ENCODE results near the gene BCR.

The BCR gene

DNA sequence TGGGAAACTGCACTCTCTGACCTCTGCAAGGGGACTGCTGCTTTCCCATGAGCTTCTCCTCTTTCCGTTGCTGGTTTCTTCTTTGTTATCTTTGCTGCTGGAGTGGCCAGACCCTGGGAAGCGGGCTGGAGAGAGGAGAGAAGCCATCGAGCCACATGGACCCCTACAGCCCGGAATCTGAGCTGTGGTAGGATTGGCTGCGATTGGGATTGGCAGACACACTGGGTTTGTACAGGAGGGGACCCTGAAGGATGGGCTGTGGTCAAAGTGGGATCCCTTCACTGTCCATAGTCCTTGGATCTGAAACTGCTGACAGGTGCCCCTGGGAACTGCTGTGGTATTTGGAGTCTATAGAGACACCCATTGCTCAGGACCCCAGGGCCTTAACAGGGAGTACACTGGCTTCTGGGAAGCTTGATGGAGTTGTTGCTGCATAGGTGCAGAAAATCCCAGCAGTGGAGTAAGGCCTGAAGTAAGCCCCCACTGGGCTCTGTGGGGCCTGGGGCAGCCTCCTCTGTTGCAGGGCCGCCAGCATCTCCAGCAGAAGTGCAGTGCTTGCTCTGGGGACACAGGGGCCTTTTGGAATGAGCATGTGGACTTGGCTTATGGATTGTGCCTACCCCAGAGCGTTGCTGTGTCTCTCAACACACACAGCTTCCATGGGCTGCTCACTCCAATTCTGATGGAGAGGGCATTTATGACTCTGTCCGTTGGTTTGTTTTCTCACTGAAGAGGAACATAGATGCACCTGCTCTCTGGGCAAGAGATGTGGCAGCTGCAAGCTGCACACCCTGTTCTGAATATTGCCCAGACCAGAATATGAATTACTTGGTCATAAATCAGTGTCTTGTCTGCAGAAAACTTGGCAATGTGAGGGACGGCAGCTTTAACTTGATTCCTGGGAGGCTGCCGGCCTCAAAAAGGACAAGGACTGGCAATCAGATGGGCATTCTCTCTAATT, 32.0 kb downstream of the BCR start:
- H3K27ac ChIP-seq (ENCODE audit: low read depth, low read length), result no peak overlapping the region
- no peak overlapping the region for H3K9ac ChIP-seq (ENCODE audit: low read depth, low read length)
- no peak overlapping the region for H3K4me3 ChIP-seq (ENCODE audit: low read depth, low read length)
- H3K4me1 ChIP-seq (ENCODE audit: control insufficient read depth, insufficient read depth, low read length), result peaks cover 12% of the 10 kb centered on the region; the same call in 1 of the 2 replicates
- H3K36me3 ChIP-seq (ENCODE audit: control insufficient read depth, insufficient read depth, low read length), result 0 out of 2 replicates have a peak, but pooled peaks cover 5% of the 10 kb centered on the region
- no peaks in the 10 kb centered on the region for H3K27me3 ChIP-seq (ENCODE audit: control insufficient read depth, insufficient read depth, low read length)
- no peaks in the 10 kb centered on the region for H3K9me3 ChIP-seq (ENCODE audit: control insufficient read depth, insufficient read depth, low read length)

DNA sequence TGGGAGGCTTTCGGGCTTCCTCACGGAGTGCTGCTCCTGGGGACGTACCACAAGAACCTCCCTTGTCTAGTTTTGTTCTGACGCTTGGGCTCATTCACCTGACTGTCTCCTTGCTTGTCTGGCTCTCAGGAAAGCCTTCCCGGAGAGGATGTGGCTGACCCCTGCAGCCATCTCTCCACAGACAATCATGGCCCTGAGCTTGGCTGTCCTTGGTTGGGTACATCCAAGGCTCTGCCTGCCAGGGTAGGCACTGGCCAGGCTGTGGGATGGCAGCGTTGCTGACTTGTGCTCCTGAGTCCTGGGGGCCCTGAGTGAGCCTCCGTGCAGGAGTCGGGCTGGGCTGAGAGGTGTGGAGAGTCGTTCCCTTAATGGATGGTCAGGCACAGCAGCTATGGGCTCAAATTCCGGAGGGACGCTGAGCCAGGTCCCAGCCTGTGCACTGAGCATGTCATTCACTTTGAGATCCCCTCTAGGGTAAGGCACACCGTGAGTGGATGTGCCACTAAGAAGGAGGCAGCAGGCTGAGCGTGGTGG, 32.8 kb downstream of the BCR start:
- Histone ChIP-seq H3K27ac (ENCODE audit: low read depth, low read length) (no peak overlapping the region), H3K27me3 (ENCODE audit: control insufficient read depth, insufficient read depth, low read length) (no peaks in the 10 kb centered on the region), H3K9me3 (ENCODE audit: control insufficient read depth, insufficient read depth, low read length) (no peaks in the 10 kb centered on the region), H3K9ac (ENCODE audit: low read depth, low read length) (no peak overlapping the region), H3K36me3 (ENCODE audit: control insufficient read depth, insufficient read depth, low read length) (no peaks in the 10 kb centered on the region), H3K4me3 (ENCODE audit: low read depth, low read length) (no peak overlapping the region), H3K4me1 (ENCODE audit: control insufficient read depth, insufficient read depth, low read length) (peaks cover 18% of the 10 kb centered on the region; the same call in 1 of the 2 replicates)

GRCh38 chr22:23213581-23214334, 33.4 kb downstream of the BCR start:
- H3K4me3 ChIP-seq (ENCODE audit: low read depth, low read length), result no peak overlapping the region

GRCh38 chr22:23214398-23214797, 34.1 kb downstream of the BCR start:
- H3K4me3 ChIP-seq (ENCODE audit: low read depth, low read length), result no peak overlapping the region
- no peak overlapping the region for H3K9ac ChIP-seq (ENCODE audit: low read depth, low read length)
- H3K27me3 ChIP-seq (ENCODE audit: control insufficient read depth, insufficient read depth, low read length), result no peaks in the 10 kb centered on the region
- no peaks in the 10 kb centered on the region for H3K36me3 ChIP-seq (ENCODE audit: control insufficient read depth, insufficient read depth, low read length)
- H3K4me1 ChIP-seq (ENCODE audit: control insufficient read depth, insufficient read depth, low read length), result peaks cover 31% of the 10 kb centered on the region
- H3K27ac ChIP-seq (ENCODE audit: low read depth, low read length), result no peak overlapping the region
- H3K9me3 ChIP-seq (ENCODE audit: control insufficient read depth, insufficient read depth, low read length), result no peaks in the 10 kb centered on the region

More at GRCh38 chr22:23213581-23214334, 33.4 kb downstream of the BCR start:
- Histone ChIP-seq H3K9me3 (ENCODE audit: control insufficient read depth, insufficient read depth, low read length) (no peaks in the 10 kb centered on the region), H3K27ac (ENCODE audit: low read depth, low read length) (no peak overlapping the region), H3K9ac (ENCODE audit: low read depth, low read length) (no peak overlapping the region), H3K36me3 (ENCODE audit: control insufficient read depth, insufficient read depth, low read length) (no peaks in the 10 kb centered on the region), H3K4me1 (ENCODE audit: control insufficient read depth, insufficient read depth, low read length) (peaks cover 25% of the 10 kb centered on the region), H3K27me3 (ENCODE audit: control insufficient read depth, insufficient read depth, low read length) (no peaks in the 10 kb centered on the region)

- no peaks in the 10 kb centered on the region for H3K36me3 ChIP-seq (ENCODE audit: control insufficient read depth, insufficient read depth, low read length)
- H3K4me3 ChIP-seq (ENCODE audit: low read depth, low read length), result no peak overlapping the region
- H3K4me1 ChIP-seq (ENCODE audit: control insufficient read depth, insufficient read depth, low read length), result peaks cover 43% of the 10 kb centered on the region
- H3K9me3 ChIP-seq (ENCODE audit: control insufficient read depth, insufficient read depth, low read length), result no peaks in the 10 kb centered on the region
- H3K27ac ChIP-seq (ENCODE audit: low read depth, low read length), result no peak overlapping the region
- no peaks in the 10 kb centered on the region for H3K27me3 ChIP-seq (ENCODE audit: control insufficient read depth, insufficient read depth, low read length)
- no peak overlapping the region for H3K9ac ChIP-seq (ENCODE audit: low read depth, low read length)
Measured at GRCh38 chr22:23215294-23216241, 35.3 kb downstream of the BCR start.

- H3K36me3 ChIP-seq (ENCODE audit: control insufficient read depth, insufficient read depth, low read length), result no peaks in the 10 kb centered on the region
- H3K9me3 ChIP-seq (ENCODE audit: control insufficient read depth, insufficient read depth, low read length), result no peaks in the 10 kb centered on the region
- H3K4me1 ChIP-seq (ENCODE audit: control insufficient read depth, insufficient read depth, low read length), result peaks cover 51% of the 10 kb centered on the region
- no peak overlapping the region for H3K27ac ChIP-seq (ENCODE audit: low read depth, low read length)
- H3K27me3 ChIP-seq (ENCODE audit: control insufficient read depth, insufficient read depth, low read length), result no peaks in the 10 kb centered on the region
- no peak overlapping the region for H3K9ac ChIP-seq (ENCODE audit: low read depth, low read length)
- H3K4me3 ChIP-seq (ENCODE audit: low read depth, low read length), result no peak overlapping the region
Measured at GRCh38 chr22:23216461-23217170, 36.3 kb downstream of the BCR start.

- Histone ChIP-seq H3K4me1 (ENCODE audit: control insufficient read depth, insufficient read depth, low read length) (peaks cover 51% of the 10 kb centered on the region), H3K27me3 (ENCODE audit: control insufficient read depth, insufficient read depth, low read length) (no peaks in the 10 kb centered on the region), H3K27ac (ENCODE audit: low read depth, low read length) (no peak overlapping the region), H3K36me3 (ENCODE audit: control insufficient read depth, insufficient read depth, low read length) (no peaks in the 10 kb centered on the region), H3K9me3 (ENCODE audit: control insufficient read depth, insufficient read depth, low read length) (no peaks in the 10 kb centered on the region), H3K9ac (ENCODE audit: low read depth, low read length) (no peak overlapping the region), H3K4me3 (ENCODE audit: low read depth, low read length) (no peak overlapping the region)
Measured at GRCh38 chr22:23217171-23218052, 37.1 kb downstream of the BCR start.

DNA sequence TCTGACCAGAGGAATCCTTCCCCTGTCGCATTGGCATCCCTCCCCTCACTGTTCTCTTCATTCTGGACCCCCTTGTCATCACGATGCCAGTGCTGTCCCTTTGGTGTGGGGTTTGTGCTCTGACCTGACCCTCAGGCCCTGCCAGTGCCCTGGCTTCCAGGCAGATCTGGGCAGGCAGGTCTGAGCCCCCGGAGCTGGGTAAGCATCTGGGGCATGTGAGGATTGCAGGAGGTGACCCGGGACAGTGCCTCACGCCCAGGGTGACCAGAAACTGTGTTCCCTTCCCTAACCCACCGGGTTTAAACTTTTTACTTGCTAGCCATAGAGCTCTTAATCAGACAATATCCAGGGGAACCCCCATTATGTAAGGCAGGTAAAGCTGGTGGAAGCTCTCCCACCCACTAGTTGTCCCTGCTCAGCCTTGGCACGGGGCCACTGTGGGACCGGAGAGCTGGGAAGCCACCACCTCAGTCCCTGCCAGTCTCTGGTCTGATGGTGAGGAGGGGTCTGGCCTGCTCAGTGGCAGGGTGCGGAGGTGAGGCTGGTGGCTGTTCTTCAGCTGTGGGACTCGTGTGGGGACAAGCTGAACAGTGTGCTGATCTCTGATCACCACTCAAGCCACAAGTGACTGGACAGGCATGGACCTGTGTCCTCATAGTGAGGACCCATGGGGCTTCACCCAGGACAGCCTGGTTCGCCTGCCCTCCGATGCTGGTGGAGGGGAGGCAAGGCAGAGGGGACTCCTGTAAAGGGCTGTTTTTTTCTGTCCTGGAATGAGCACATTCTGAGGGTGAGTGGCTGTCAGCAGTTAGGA, 38.0 kb downstream of the BCR start:
- no peak overlapping the region for H3K4me3 ChIP-seq (ENCODE audit: low read depth, low read length)
- peak overlapping the region; percentile 16; the same call in 1 of the 2 replicates for H3K9ac ChIP-seq (ENCODE audit: low read depth, low read length)
- H3K4me1 ChIP-seq (ENCODE audit: control insufficient read depth, insufficient read depth, low read length), result peaks cover 57% of the 10 kb centered on the region
- H3K9me3 ChIP-seq (ENCODE audit: control insufficient read depth, insufficient read depth, low read length), result no peaks in the 10 kb centered on the region
- H3K27ac ChIP-seq (ENCODE audit: low read depth, low read length), result peak overlapping the region; percentile 69
- H3K36me3 ChIP-seq (ENCODE audit: control insufficient read depth, insufficient read depth, low read length), result no peaks in the 10 kb centered on the region
- H3K27me3 ChIP-seq (ENCODE audit: control insufficient read depth, insufficient read depth, low read length), result no peaks in the 10 kb centered on the region

DNA sequence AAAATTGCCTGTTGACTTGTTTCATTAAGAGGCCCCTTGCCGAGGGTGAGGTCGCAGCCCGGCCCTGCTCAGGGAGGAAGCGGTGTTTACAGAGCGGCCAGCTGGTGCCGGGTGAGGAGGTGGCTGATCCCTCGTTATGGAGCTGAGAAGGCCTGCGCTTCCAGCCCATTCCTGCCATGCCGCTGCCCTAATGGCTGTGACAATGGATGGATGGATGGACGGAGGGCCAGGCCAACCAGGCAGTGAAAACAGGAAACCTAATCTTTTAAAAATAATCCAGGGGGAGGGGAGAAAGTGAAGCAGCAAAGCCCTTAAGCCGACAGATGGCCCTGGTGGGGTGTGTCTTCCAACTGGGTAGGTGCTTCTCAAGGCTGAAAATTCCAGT, 38.5 kb downstream of the BCR start:
- Histone ChIP-seq H3K27me3 (ENCODE audit: control insufficient read depth, insufficient read depth, low read length) (no peaks in the 10 kb centered on the region), H3K27ac (ENCODE audit: low read depth, low read length) (peak overlapping the region; percentile 69), H3K4me1 (ENCODE audit: control insufficient read depth, insufficient read depth, low read length) (peaks cover 62% of the 10 kb centered on the region), H3K9ac (ENCODE audit: low read depth, low read length) (no peak overlapping the region), H3K36me3 (ENCODE audit: control insufficient read depth, insufficient read depth, low read length) (no peaks in the 10 kb centered on the region), H3K9me3 (ENCODE audit: control insufficient read depth, insufficient read depth, low read length) (no peaks in the 10 kb centered on the region), H3K4me3 (ENCODE audit: low read depth, low read length) (no peak overlapping the region)
